GM18951 (cell line): ENCODE measurements around the gene PCDHGA5.

ENCODE experiments used
- POLR2A ChIP-seq: IDR thresholded peaks from 4 replicates; pipeline ENCODE4 v1.6.1; 2011; ENCODE audit warnings: mild to moderate bottlenecking; ENCODE audit not compliant: insufficient read length, insufficient read depth; ENCODE audit errors: extremely low read depth
- in situ Hi-C: fragments of 300-500 bp; cut with MboI; formaldehyde crosslinking; loops from one replicate; pipeline ENCODE4 v1.12.0; 2022; ENCODE audit warnings: low sequenced_read_pairs, mixed read lengths, inconsistent platforms; ENCODE audit not compliant: unreplicated experiment

The PCDHGA5 gene

DNA sequence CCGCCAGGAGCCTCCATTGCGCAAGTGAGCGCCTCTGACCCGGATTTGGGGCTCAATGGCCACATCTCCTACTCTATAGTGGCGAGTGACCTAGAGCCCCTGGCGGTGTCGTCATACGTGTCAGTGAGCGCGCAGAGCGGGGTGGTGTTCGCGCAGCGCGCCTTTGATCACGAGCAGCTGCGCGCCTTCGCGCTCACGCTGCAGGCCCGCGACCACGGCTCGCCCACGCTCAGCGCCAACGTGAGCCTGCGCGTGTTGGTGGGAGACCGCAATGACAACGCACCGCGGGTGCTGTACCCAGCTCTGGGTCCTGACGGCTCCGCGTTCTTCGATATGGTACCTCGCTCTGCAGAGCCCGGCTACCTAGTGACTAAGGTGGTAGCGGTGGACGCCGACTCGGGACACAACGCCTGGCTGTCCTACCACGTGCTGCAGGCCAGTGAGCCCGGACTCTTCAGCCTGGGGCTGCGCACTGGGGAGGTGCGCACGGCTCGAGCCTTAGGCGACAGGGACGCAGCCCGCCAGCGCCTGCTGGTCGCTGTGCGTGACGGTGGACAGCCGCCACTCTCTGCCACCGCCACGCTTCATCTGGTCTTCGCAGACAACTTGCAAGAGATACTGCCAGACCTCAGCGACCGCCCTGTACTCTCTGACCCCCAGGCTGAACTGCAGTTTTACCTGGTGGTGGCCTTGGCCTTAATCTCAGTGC, 45.8 kb downstream of the PCDHGA5 start:
- in situ Hi-C loops, result no loop called here
- TF ChIP-seq POLR2A, result no peak

DNA sequence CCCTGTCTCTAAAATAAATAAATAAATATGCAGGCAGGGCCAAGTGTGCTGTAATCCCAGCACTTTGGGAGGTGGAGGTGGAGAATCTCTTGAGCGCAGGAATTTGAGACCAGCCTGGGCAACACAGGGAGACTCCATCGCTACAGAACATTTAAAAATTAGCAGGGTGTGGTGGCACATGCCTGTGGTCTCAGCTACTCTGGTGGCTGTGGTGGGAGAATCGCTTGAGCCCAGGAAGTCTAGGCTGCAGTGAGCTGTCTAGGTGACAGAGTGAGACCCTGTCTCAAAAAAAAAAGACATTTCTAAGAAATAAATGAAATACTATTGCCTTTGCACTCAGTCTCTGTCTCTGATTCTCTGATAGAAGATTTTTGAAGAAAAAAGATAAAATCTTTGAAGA, 47.6 kb downstream of the PCDHGA5 start:
- in situ Hi-C loops, result no loop called here
- TF ChIP-seq POLR2A, result no peak

- TF ChIP-seq POLR2A, result no peak
- in situ Hi-C loops, result no loop called here
Measured at GRCh38 chr5:141412854-141413539, 49.0 kb downstream of the PCDHGA5 start, which contains the start of gene PCDHGA10. TSS of gene PCDHGA10 (plus strand) at chr5:141412987. CDS start at chr5:141413176, 189 bp downstream.

DNA sequence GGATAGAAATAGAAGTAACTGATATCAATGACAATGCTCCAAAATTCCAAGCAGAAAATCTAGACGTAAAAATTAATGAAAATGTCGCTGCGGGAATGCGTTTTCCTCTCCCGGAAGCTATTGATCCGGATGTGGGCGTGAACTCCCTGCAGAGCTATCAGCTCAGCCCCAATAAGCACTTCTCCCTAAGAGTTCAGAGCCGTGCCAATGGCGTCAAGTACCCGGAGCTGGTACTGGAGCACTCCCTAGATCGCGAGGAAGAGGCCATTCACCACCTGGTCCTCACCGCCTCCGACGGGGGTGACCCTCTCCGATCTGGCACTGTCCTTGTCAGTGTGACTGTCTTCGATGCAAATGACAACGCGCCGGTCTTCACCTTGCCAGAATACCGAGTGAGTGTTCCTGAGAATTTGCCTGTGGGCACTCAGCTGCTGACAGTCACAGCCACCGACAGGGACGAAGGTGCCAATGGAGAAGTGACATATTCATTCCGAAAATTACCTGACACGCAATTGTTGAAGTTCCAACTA, 49.6 kb downstream of the PCDHGA5 start:
- TF ChIP-seq POLR2A, result no peak
- in situ Hi-C loops, result no loop called here

DNA sequence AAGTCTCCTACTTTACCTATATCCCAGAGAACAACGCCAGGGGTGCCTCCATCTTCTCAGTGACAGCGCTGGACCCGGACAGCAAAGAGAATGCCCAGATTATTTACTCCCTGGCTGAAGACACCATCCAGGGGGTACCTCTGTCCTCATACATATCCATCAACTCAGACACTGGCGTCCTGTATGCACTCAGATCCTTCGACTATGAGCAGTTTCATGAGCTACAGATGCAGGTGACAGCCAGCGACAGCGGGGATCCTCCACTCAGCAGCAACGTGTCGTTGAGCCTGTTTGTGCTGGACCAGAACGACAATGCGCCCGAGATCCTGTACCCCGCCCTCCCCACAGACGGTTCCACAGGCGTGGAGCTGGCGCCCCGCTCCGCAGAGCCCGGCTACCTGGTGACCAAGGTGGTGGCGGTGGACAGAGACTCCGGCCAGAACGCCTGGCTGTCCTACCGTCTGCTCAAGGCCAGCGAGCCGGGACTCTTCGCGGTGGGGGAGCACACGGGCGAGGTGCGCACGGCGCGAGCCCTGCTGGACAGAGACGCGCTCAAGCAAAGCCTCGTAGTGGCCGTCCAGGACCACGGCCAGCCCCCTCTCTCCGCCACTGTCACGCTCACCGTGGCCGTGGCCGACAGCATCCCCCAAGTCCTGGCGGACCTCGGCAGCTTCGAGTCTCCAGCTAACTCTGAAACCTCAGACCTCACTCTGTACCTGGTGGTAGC, 50.7 kb downstream of the PCDHGA5 start:
- in situ Hi-C loops, result loop anchor here (5.0 kb wide), 1 partner anchor 148 kb away; no protein-coding TSS in a partner anchor

- in situ Hi-C loops, result loop anchor here (5.0 kb wide), 1 partner anchor 147 kb away; no protein-coding TSS in a partner anchor
Measured at GRCh38 chr5:141415275-141415618, 51.3 kb downstream of the PCDHGA5 start.
